ENCODE measurements around the gene PDZD2.
A peak's percentile ranks its signal among the peaks of the same experiment; 100 is the strongest.
"Not testable (repeated sequence)": the region's sequence is repeated elsewhere in the genome, so short reads cannot be mapped to it uniquely, and the experiment has no call there.

The PDZD2 gene

DNA sequence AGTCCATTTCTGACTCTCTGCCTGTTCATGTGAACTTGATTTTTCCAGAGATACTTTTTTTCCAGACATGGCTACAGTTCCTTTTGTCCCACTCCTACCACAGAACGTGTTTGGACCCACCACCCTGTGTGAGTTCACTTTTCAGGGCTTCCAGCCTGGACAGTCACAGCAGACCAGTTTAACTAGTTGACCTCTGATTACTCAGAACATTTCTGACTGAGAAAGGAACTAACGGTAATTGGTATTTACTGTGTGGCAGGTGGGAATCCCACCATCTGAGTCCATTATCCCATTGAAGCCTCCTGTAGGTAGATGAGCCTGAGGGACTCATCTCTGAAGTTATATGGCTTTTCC is 325.1 kb downstream of the PDZD2 start:
- DNase-seq (ENCODE audit: insufficient read length, low spot score) (no peak), FAIRE-seq (no peak)
- TF ChIP-seq, protein P1, sequence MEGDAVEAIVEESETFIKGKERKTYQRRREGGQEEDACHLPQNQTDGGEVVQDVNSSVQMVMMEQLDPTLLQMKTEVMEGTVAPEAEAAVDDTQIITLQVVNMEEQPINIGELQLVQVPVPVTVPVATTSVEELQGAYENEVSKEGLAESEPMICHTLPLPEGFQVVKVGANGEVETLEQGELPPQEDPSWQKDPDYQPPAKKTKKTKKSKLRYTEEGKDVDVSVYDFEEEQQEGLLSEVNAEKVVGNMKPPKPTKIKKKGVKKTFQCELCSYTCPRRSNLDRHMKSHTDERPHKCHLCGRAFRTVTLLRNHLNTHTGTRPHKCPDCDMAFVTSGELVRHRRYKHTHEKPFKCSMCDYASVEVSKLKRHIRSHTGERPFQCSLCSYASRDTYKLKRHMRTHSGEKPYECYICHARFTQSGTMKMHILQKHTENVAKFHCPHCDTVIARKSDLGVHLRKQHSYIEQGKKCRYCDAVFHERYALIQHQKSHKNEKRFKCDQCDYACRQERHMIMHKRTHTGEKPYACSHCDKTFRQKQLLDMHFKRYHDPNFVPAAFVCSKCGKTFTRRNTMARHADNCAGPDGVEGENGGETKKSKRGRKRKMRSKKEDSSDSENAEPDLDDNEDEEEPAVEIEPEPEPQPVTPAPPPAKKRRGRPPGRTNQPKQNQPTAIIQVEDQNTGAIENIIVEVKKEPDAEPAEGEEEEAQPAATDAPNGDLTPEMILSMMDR (IDR thresholded peaks at IDR 0.05; ENCODE audit: insufficient read depth, missing control alignments), result no peak

- FAIRE-seq (no peak), DNase-seq (ENCODE audit: insufficient read length, low spot score) (no peak)
- TF ChIP-seq, protein P1 (IDR thresholded peaks at IDR 0.05; ENCODE audit: insufficient read depth, missing control alignments), result no peak
Observed at GRCh38 chr5:31965227-31965626, 326.3 kb downstream of the PDZD2 start.

GRCh38 chr5:31966936-31967335 is 328.0 kb downstream of the PDZD2 start:
- FAIRE-seq (no peak), DNase-seq (ENCODE audit: insufficient read length, low spot score) (no peak)
- TF ChIP-seq, protein P1 (IDR thresholded peaks at IDR 0.05; ENCODE audit: insufficient read depth, missing control alignments), result no peak

- FAIRE-seq (no peak), DNase-seq (ENCODE audit: insufficient read length, low spot score) (no peak)
- TF ChIP-seq, protein P1 (IDR thresholded peaks at IDR 0.05; ENCODE audit: insufficient read depth, missing control alignments), result no peak
Observed at GRCh38 chr5:31967461-31967860, 328.5 kb downstream of the PDZD2 start.

DNA sequence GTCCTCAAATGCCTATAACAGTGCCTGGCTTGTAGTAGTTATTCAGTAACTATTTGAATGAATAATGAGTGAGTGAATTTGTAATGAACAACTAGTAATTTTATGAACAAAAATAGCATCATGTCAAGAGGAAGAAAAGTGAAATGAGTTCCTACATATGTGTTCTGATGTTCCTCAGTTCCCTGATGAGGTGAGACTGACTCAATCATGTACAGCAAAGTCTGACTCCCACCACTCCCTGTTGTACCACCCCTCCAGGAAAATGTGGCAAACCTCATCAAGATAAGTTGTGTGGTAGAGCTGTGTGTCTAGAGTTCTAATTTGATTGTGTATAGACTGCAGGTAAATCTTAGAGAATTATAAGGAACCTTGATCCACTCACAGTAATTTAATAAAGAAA is 333.6 kb downstream of the PDZD2 start:
- TF ChIP-seq, protein P1 (IDR thresholded peaks at IDR 0.05; ENCODE audit: insufficient read depth, missing control alignments), result no peak
- no peak for FAIRE-seq
- no peak for DNase-seq (ENCODE audit: insufficient read length, low spot score)

GRCh38 chr5:31975189-31975612 is 336.3 kb downstream of the PDZD2 start:
- not testable (repeated sequence) for FAIRE-seq

DNA sequence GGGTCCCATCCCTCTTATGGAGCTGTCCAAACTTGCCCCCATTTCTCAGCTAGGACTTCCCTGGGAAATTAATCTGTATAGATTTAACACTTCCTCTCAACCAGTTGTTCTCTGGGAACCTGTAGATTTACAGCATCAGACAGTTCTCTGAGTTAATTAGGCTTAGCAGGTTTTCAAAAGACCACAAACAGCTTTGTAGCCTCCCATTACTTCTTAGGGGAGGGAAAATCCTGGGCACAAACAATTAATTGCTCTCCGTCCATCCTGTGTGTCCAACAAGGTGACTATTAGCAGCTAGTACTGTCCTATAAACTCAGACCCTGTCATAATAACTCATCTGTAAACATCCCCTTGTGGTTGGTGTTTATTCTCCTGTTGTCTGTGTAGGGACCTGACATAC is 337.2 kb downstream of the PDZD2 start:
- DNase-seq (ENCODE audit: insufficient read length, low spot score) (peak; percentile 37), FAIRE-seq (no peak)
- TF ChIP-seq, protein P1 (IDR thresholded peaks at IDR 0.05; ENCODE audit: insufficient read depth, missing control alignments), result no peak

More at GRCh38 chr5:31975189-31975612, 336.3 kb downstream of the PDZD2 start:
- not testable (repeated sequence) for DNase-seq (ENCODE audit: insufficient read length, low spot score)

- no peak for DNase-seq (ENCODE audit: insufficient read length, low spot score)
- FAIRE-seq, result no peak
- TF ChIP-seq, protein P1 (IDR thresholded peaks at IDR 0.05; ENCODE audit: insufficient read depth, missing control alignments), result no peak
Observed at GRCh38 chr5:31981361-31981945, 342.5 kb downstream of the PDZD2 start.

Measured in D721Med (cell line).